ENCODE data around the gene ZNF212.

- TF ChIP-seq CTCF (conservative IDR thresholded peaks at IDR 0.05; ENCODE audit: low read depth, low read length): no peak
- no peak for TF ChIP-seq EZH2 (IDR thresholded peaks at IDR 0.05; ENCODE audit: low read length, unreplicated experiment)
- TF ChIP-seq EZH2phosphoT487 (IDR thresholded peaks at IDR 0.05; ENCODE audit: borderline replicate concordance, low read length): no peak
Observed at GRCh38 chr7:149214020-149214720, 25.3 kb upstream of the ZNF212 start.

Measured in PC-3 (cell line).